Activated naive CD4-positive, alpha-beta T cell (primary cell): ENCODE data around the gene AMBRA1.

ENCODE experiments used
- DNase-seq, 4 experiments: peaks; one replicate each; lab custom pipeline; 2025; lab: John Stamatoyannopoulos, UW

AMBRA1 gene

GRCh38 chr11:46347637-46348311, 246.0 kb downstream of the AMBRA1 start:
- DNase-seq = peak in 1 of 4 experiments; percentile 26

GRCh38 chr11:46346886-46347636, 246.8 kb downstream of the AMBRA1 start, which contains the start of gene DGKZ:
TSS of gene DGKZ (plus strand) at chr11:46347463. CDS start at chr11:46347660, 197 bp downstream.
- peak; percentile 69 to 90 (median 76) for DNase-seq
